Stimulated activated naive B cell treated with anti-CD40 and anti-IgM and Interleukin-4, amounts not matched to agents 10 μg/mL and 1 μg/mL and 100 μg/mL, for 72 hours (primary cell): ENCODE data around the gene TWIST2.

Experiments
- ATAC-seq, 2 donors: fragments of 150-1000 bp; cut with Tn5 transposase; replicated peaks; 2 replicates each; pipeline ENCODE4 v1.10.0; 2021; ENCODE audit warnings: moderate library complexity in 1 of 2
- DNase-seq: peaks from one replicate; pipeline ENCODE4 v3.0.0; 2021
- H3K27ac Mint-ChIP-seq: one replicate; pipeline ENCODE4 v1.8.0; 2022; ENCODE audit warnings: mild to moderate bottlenecking, mixed read lengths
- H3K27me3 Mint-ChIP-seq, 2 donors: one replicate each; pipeline ENCODE4 v1.8.0; 2022; ENCODE audit warnings: mixed read lengths in 2 of 2
- H3K36me3 Mint-ChIP-seq, 2 donors: one replicate each; pipeline ENCODE4 v1.8.0; 2022; ENCODE audit warnings: mixed read lengths in 2 of 2, mild to moderate bottlenecking in 1 of 2
- H3K4me1 Mint-ChIP-seq, 2 donors: one replicate each; pipeline ENCODE4 v1.8.0; 2022; ENCODE audit warnings: mixed read lengths in 2 of 2, mild to moderate bottlenecking in 1 of 2
- H3K4me3 Mint-ChIP-seq, 2 donors: one replicate each; pipeline ENCODE4 v1.8.0; 2022; ENCODE audit warnings: mild to moderate bottlenecking in 2 of 2, mixed read lengths in 2 of 2, moderate library complexity in 1 of 2
- H3K9me3 Mint-ChIP-seq, 2 donors: one replicate each; pipeline ENCODE4 v1.8.0; 2022; ENCODE audit warnings: mixed read lengths in 2 of 2, mild to moderate bottlenecking in 1 of 2

TWIST2 gene

GRCh38 chr2:238891457-238892203 is 43.7 kb downstream of the TWIST2 start:
- Mint-ChIP-seq H3K27ac (no peak overlapping the region), H3K4me3 (no peak overlapping the region), H3K4me1 (no peaks in the 10 kb centered on the region), H3K27me3 (peaks cover 0 to 5% of the 10 kb centered on the region in 2 donors), H3K9me3 (no peaks in the 10 kb centered on the region), H3K36me3 (no peaks in the 10 kb centered on the region)
- DNase-seq (no peak), ATAC-seq (no peak)

- H3K27me3 Mint-ChIP-seq: peaks cover under 1 to 7% of the 10 kb centered on the region in 2 donors
- H3K27ac Mint-ChIP-seq: no peak overlapping the region
- no peaks in the 10 kb centered on the region for H3K36me3 Mint-ChIP-seq
- H3K4me1 Mint-ChIP-seq: no peaks in the 10 kb centered on the region
- ATAC-seq (no peak), DNase-seq (no peak)
- no peaks in the 10 kb centered on the region for H3K9me3 Mint-ChIP-seq
- no peak overlapping the region for H3K4me3 Mint-ChIP-seq
Measured at GRCh38 chr2:238892204-238892500, 44.3 kb downstream of the TWIST2 start.

- ATAC-seq (no peak), DNase-seq (no peak)
- H3K27ac Mint-ChIP-seq: no peak overlapping the region
- no peak overlapping the region for H3K4me3 Mint-ChIP-seq
- no peaks in the 10 kb centered on the region for H3K9me3 Mint-ChIP-seq
- H3K27me3 Mint-ChIP-seq: peaks cover 5 to 10% of the 10 kb centered on the region in 2 donors
- no peaks in the 10 kb centered on the region for H3K36me3 Mint-ChIP-seq
- no peaks in the 10 kb centered on the region for H3K4me1 Mint-ChIP-seq
Measured at GRCh38 chr2:238892796-238893195, 44.9 kb downstream of the TWIST2 start.

- Mint-ChIP-seq H3K4me3 (no peak overlapping the region), H3K27me3 (peaks cover 5 to 10% of the 10 kb centered on the region in 2 donors), H3K9me3 (no peaks in the 10 kb centered on the region), H3K27ac (no peak overlapping the region), H3K4me1 (no peaks in the 10 kb centered on the region), H3K36me3 (no peaks in the 10 kb centered on the region)
- ATAC-seq (no peak), DNase-seq (no peak)
Measured at GRCh38 chr2:238893349-238894000, 45.6 kb downstream of the TWIST2 start.

GRCh38 chr2:238894226-238894949 is 46.5 kb downstream of the TWIST2 start:
- H3K27ac Mint-ChIP-seq: no peak overlapping the region
- no peak for DNase-seq
- H3K27me3 Mint-ChIP-seq: peaks cover 9 to 10% of the 10 kb centered on the region in 2 donors
- ATAC-seq: no peak
- no peaks in the 10 kb centered on the region for H3K36me3 Mint-ChIP-seq
- no peaks in the 10 kb centered on the region for H3K4me1 Mint-ChIP-seq
- H3K9me3 Mint-ChIP-seq: no peaks in the 10 kb centered on the region
- no peak overlapping the region for H3K4me3 Mint-ChIP-seq

- Mint-ChIP-seq H3K36me3 (no peaks in the 10 kb centered on the region), H3K27me3 (peaks cover 9 to 10% of the 10 kb centered on the region in 2 donors), H3K4me1 (no peaks in the 10 kb centered on the region), H3K9me3 (no peaks in the 10 kb centered on the region), H3K27ac (no peak overlapping the region), H3K4me3 (no peak overlapping the region)
- DNase-seq (no peak), ATAC-seq (no peak)
Measured at GRCh38 chr2:238894950-238895298, 47.0 kb downstream of the TWIST2 start.

- Mint-ChIP-seq H3K27ac (no peak overlapping the region), H3K4me3 (no peak overlapping the region), H3K36me3 (no peaks in the 10 kb centered on the region), H3K9me3 (no peaks in the 10 kb centered on the region), H3K4me1 (no peaks in the 10 kb centered on the region), H3K27me3 (peaks cover 9 to 10% of the 10 kb centered on the region in 2 donors)
- ATAC-seq (no peak), DNase-seq (no peak)
Measured at GRCh38 chr2:238895361-238895882, 47.5 kb downstream of the TWIST2 start.

GRCh38 chr2:238895891-238896600 is 48.2 kb downstream of the TWIST2 start:
- Mint-ChIP-seq H3K9me3 (no peaks in the 10 kb centered on the region), H3K4me3 (no peak overlapping the region), H3K27ac (no peak overlapping the region), H3K27me3 (peaks cover 10 to 12% of the 10 kb centered on the region in 2 donors), H3K36me3 (no peaks in the 10 kb centered on the region), H3K4me1 (no peaks in the 10 kb centered on the region)
- ATAC-seq (no peak), DNase-seq (no peak)

GRCh38 chr2:238896641-238897040 is 48.8 kb downstream of the TWIST2 start:
- no peak overlapping the region for H3K27ac Mint-ChIP-seq
- no peaks in the 10 kb centered on the region for H3K4me1 Mint-ChIP-seq
- no peak for ATAC-seq

GRCh38 chr2:238897122-238897880 is 49.4 kb downstream of the TWIST2 start:
- no peaks in the 10 kb centered on the region for H3K9me3 Mint-ChIP-seq
- DNase-seq (no peak), ATAC-seq (no peak)
- H3K4me3 Mint-ChIP-seq: no peak overlapping the region
- H3K27ac Mint-ChIP-seq: no peak overlapping the region
- H3K27me3 Mint-ChIP-seq: peaks cover 10 to 12% of the 10 kb centered on the region in 2 donors
- H3K4me1 Mint-ChIP-seq: no peaks in the 10 kb centered on the region
- H3K36me3 Mint-ChIP-seq: no peaks in the 10 kb centered on the region

More at GRCh38 chr2:238896641-238897040, 48.8 kb downstream of the TWIST2 start:
- Mint-ChIP-seq H3K9me3 (no peaks in the 10 kb centered on the region), H3K36me3 (no peaks in the 10 kb centered on the region), H3K27me3 (peaks cover 10 to 12% of the 10 kb centered on the region in 2 donors), H3K4me3 (no peak overlapping the region)
- no peak for DNase-seq

- H3K27ac Mint-ChIP-seq: no peak overlapping the region
- H3K9me3 Mint-ChIP-seq: no peaks in the 10 kb centered on the region
- DNase-seq: no peak
- no peaks in the 10 kb centered on the region for H3K36me3 Mint-ChIP-seq
- ATAC-seq: no peak
- no peak overlapping the region for H3K4me3 Mint-ChIP-seq
- H3K27me3 Mint-ChIP-seq: peaks cover 10 to 12% of the 10 kb centered on the region in 2 donors
- no peaks in the 10 kb centered on the region for H3K4me1 Mint-ChIP-seq
Measured at GRCh38 chr2:238897911-238898311, 50.0 kb downstream of the TWIST2 start.

GRCh38 chr2:238898534-238899281 is 50.8 kb downstream of the TWIST2 start:
- ATAC-seq: no peak
- no peak overlapping the region for H3K27ac Mint-ChIP-seq
- no peak for DNase-seq
- no peaks in the 10 kb centered on the region for H3K9me3 Mint-ChIP-seq
- H3K36me3 Mint-ChIP-seq: no peaks in the 10 kb centered on the region
- H3K4me1 Mint-ChIP-seq: no peaks in the 10 kb centered on the region
- peaks cover 10 to 12% of the 10 kb centered on the region in 2 donors for H3K27me3 Mint-ChIP-seq
- no peak overlapping the region for H3K4me3 Mint-ChIP-seq

- Mint-ChIP-seq H3K27ac (no peak overlapping the region), H3K36me3 (no peaks in the 10 kb centered on the region), H3K27me3 (peaks cover 9 to 12% of the 10 kb centered on the region in 2 donors), H3K4me3 (no peak overlapping the region), H3K4me1 (no peaks in the 10 kb centered on the region), H3K9me3 (no peaks in the 10 kb centered on the region)
- DNase-seq (no peak), ATAC-seq (no peak)
Measured at GRCh38 chr2:238899386-238899785, 51.5 kb downstream of the TWIST2 start.
